ENCODE results near the gene COL23A1.

COL23A1 gene

DNA sequence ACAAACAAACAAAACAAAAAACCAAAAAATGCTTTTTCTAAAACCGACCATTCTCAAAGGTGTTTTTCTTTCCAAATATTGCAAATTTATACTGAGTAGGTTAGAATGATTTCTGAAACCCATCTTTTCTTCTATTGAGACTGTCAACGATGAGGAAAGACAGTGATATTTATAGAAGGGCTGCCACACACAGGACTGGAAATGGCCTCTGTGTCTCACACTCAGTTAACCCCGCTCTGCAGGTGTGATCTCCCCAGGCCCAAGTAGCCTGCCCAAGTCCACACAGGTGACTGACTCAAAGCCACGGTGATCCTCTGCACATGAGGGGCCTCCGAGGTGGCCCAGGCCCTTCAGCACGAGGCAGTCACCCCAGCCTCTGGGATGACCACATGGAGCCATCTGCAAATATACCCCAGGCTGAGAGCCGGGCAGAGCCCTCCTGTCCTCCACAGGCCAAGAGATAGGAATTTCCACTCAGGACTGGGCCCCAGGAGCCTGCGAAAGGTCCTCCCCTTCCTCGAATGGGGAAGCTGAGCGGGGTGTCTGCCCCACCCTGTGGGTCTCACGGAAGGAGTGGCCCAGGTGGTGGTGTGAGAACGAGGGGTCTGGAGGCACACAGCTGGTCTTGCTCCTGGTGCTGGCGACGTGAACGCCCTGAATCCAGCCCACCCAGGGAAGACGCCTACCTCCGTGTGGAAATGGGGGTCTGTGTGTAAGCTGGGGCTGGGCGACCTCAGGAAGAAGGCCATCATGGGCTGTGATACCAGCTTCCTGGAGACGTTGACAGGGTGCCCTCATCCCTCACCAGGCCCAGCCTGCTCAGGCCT is 304.6 kb downstream of the COL23A1 start:
- no peaks in the 10 kb centered on the region for H3K36me3 ChIP-seq (ENCODE audit: insufficient read depth, low read length)
- H3K27me3 ChIP-seq (ENCODE audit: control insufficient read depth in 1 of 2, insufficient read depth in 2 of 2, low read length in 2 of 2), result no peaks in the 10 kb centered on the region
- no peaks in the 10 kb centered on the region for H3K9me3 ChIP-seq (ENCODE audit: low read length)
- H3K9ac ChIP-seq (ENCODE audit: low read length), result no peak overlapping the region
- no peak overlapping the region for H3K27ac ChIP-seq (ENCODE audit: low read depth, low read length)
- no peak overlapping the region for H3K4me3 ChIP-seq (ENCODE audit: low read depth in 1 of 2, low read length in 2 of 2)
- no peaks in the 10 kb centered on the region for H3K4me1 ChIP-seq (ENCODE audit: insufficient read depth, low read length)

DNA sequence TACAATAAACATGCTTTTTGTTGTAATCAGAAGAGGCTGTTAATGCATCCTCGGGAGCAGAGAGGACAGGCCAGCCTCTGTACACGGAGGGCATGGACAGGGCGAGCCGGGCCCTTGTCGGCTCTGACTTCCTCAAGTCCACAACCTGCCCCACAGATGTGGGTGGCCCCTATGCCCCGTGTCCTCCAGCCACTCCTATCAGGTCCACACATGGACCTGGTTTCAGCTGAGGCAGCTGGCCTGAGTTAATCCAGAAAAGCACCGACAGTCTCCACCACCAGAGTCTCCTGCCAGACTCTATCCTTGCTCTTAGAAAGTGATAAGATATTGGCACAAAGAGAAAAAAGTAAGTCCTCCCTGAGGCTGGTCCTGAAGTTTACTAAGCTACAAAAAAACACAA is 305.2 kb downstream of the COL23A1 start:
- H3K9ac ChIP-seq (ENCODE audit: low read length), result no peak overlapping the region
- no peak overlapping the region for H3K4me3 ChIP-seq (ENCODE audit: low read depth in 1 of 2, low read length in 2 of 2)
- no peaks in the 10 kb centered on the region for H3K4me1 ChIP-seq (ENCODE audit: insufficient read depth, low read length)
- no peaks in the 10 kb centered on the region for H3K9me3 ChIP-seq (ENCODE audit: low read length)
- no peak overlapping the region for H3K27ac ChIP-seq (ENCODE audit: low read depth, low read length)
- H3K27me3 ChIP-seq (ENCODE audit: control insufficient read depth in 1 of 2, insufficient read depth in 2 of 2, low read length in 2 of 2), result no peaks in the 10 kb centered on the region
- H3K36me3 ChIP-seq (ENCODE audit: insufficient read depth, low read length), result no peaks in the 10 kb centered on the region

DNA sequence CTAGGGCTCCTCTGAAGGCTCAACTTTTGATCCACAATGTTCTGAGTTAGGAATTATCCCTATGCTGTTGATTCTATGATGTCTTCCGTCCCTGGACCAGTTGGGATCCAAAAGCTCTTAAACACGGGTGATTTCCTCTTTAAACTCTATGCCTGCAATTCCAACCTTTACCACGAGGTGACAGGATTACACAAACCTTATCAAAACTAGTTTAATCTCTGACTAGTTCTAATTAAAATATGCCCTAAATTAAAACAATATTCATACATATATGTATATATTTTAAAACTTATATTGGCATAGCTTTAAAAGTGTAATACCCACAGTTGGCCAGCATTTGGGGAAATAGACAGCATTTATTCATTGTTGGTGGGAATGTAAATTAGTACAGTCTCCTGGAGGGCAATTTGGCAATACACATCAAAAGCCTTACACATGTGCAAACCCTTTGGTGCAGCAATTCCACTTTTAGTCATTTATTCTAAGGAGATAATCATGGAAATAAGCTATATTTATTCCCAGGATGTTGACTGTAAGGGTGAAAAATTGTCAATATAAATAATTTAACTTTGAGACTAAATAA is 306.0 kb downstream of the COL23A1 start:
- Histone ChIP-seq H3K4me3 (ENCODE audit: low read depth in 1 of 2, low read length in 2 of 2) (no peak overlapping the region), H3K9me3 (ENCODE audit: low read length) (no peaks in the 10 kb centered on the region), H3K9ac (ENCODE audit: low read length) (no peak overlapping the region), H3K4me1 (ENCODE audit: insufficient read depth, low read length) (no peaks in the 10 kb centered on the region), H3K27ac (ENCODE audit: low read depth, low read length) (no peak overlapping the region), H3K36me3 (ENCODE audit: insufficient read depth, low read length) (no peaks in the 10 kb centered on the region), H3K27me3 (ENCODE audit: control insufficient read depth in 1 of 2, insufficient read depth in 2 of 2, low read length in 2 of 2) (peaks cover 0 to 5% of the 10 kb centered on the region in 2 donors)

DNA sequence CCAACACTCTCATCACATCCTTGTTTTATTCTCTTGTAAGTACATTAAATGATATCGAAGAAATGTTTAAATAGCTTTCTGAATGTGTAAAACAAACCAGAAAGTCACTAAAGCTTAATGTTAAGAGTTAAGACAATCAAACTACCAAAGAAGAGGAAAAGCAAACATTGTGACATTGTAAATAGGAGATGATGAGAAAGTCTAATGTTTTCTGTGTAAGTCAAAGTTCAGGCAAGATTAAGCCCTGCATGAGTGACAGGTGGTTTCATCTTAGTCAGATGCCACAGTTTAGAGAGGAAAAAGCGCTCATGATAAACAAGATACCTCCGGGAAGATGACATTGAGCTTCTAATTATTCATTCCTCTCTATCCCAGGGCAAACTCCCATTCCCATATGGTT is 306.7 kb downstream of the COL23A1 start:
- H3K27me3 ChIP-seq (ENCODE audit: control insufficient read depth in 1 of 2, insufficient read depth in 2 of 2, low read length in 2 of 2), result peaks cover 0 to 10% of the 10 kb centered on the region in 2 donors

DNA sequence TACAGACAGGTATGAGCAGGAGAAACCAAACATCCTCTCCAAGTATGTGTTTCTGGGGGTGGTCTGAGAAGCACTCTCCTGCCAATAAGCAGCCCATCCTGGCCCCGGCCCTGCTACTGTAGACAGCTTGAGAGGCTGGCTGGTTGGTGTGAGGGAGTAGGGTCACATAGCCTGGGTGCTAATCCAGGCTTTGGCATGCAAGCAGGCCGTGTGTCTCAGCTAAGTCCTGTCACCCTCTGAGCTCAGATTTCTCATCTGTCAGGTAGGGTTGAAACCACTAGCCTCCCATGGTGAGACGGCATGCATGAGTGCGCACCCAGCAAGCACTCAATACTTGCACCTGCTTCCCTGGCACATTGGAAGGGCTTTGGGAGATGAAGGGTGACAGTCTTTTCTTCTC is 307.8 kb downstream of the COL23A1 start:
- H3K9ac ChIP-seq (ENCODE audit: low read length), result no peak overlapping the region
- H3K27ac ChIP-seq (ENCODE audit: low read depth, low read length), result no peak overlapping the region
- peaks cover 0 to 10% of the 10 kb centered on the region in 2 donors for H3K27me3 ChIP-seq (ENCODE audit: control insufficient read depth in 1 of 2, insufficient read depth in 2 of 2, low read length in 2 of 2)
- no peaks in the 10 kb centered on the region for H3K9me3 ChIP-seq (ENCODE audit: low read length)
- H3K4me1 ChIP-seq (ENCODE audit: insufficient read depth, low read length), result no peaks in the 10 kb centered on the region
- no peaks in the 10 kb centered on the region for H3K36me3 ChIP-seq (ENCODE audit: insufficient read depth, low read length)
- no peak overlapping the region for H3K4me3 ChIP-seq (ENCODE audit: low read depth in 1 of 2, low read length in 2 of 2)

More for the DNA sequence above, 306.7 kb downstream of the COL23A1 start:
- Histone ChIP-seq H3K36me3 (ENCODE audit: insufficient read depth, low read length) (no peaks in the 10 kb centered on the region), H3K4me1 (ENCODE audit: insufficient read depth, low read length) (no peaks in the 10 kb centered on the region), H3K4me3 (ENCODE audit: low read depth in 1 of 2, low read length in 2 of 2) (no peak overlapping the region), H3K27ac (ENCODE audit: low read depth, low read length) (no peak overlapping the region), H3K9ac (ENCODE audit: low read length) (no peak overlapping the region), H3K9me3 (ENCODE audit: low read length) (no peaks in the 10 kb centered on the region)

DNA sequence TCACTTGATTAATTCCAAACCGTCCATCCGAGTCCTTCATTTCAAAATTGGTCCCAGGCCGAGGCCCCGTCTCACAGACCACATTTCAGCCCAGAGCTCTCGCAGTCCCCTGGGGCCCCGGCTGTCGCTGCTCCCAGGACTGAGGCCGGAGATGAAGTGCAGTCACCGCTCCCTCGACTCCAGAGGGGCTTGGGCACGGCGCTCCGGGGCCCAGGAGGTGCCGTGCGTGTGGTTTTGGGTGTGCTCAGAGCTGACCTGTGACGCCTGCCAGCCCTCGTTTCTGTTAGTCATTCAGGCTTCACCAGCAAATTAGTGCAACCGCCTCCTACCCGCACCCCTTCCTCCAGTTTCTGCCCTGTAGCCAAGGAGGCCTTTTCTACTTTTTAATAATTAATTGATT is 308.9 kb downstream of the COL23A1 start:
- Histone ChIP-seq H3K4me1 (ENCODE audit: insufficient read depth, low read length) (no peaks in the 10 kb centered on the region), H3K9ac (ENCODE audit: low read length) (no peak overlapping the region), H3K27me3 (ENCODE audit: control insufficient read depth in 1 of 2, insufficient read depth in 2 of 2, low read length in 2 of 2) (peaks cover 0 to 10% of the 10 kb centered on the region in 2 donors), H3K27ac (ENCODE audit: low read depth, low read length) (no peak overlapping the region), H3K36me3 (ENCODE audit: insufficient read depth, low read length) (no peaks in the 10 kb centered on the region), H3K9me3 (ENCODE audit: low read length) (no peaks in the 10 kb centered on the region), H3K4me3 (ENCODE audit: low read depth in 1 of 2, low read length in 2 of 2) (no peak overlapping the region)

DNA sequence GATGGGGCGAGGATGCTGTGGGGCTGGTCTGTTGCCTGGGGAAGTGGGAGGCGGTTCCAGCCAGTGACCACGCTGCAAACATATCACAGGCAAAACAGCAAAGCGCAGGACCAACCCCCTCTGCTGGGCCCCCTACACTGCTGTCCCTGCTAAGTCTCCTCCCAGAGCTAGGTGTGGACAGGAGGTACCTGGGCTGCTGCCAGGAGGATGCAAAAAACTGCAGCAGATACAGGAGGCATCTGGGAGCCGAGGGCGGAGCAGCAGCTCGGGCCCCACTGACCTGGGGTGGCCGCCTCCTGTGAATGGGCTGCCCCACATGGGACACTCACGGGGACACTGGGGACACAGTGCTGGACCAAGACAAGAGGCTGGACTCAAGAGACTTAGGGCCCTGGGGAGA is 309.6 kb downstream of the COL23A1 start:
- no peak overlapping the region for H3K27ac ChIP-seq (ENCODE audit: low read depth, low read length)
- H3K36me3 ChIP-seq (ENCODE audit: insufficient read depth, low read length), result no peaks in the 10 kb centered on the region
- no peaks in the 10 kb centered on the region for H3K4me1 ChIP-seq (ENCODE audit: insufficient read depth, low read length)
- H3K9me3 ChIP-seq (ENCODE audit: low read length), result no peaks in the 10 kb centered on the region
- H3K4me3 ChIP-seq (ENCODE audit: low read depth in 1 of 2, low read length in 2 of 2), result no peak overlapping the region
- peaks cover 0 to 10% of the 10 kb centered on the region in 2 donors for H3K27me3 ChIP-seq (ENCODE audit: control insufficient read depth in 1 of 2, insufficient read depth in 2 of 2, low read length in 2 of 2)
- no peak overlapping the region for H3K9ac ChIP-seq (ENCODE audit: low read length)

DNA sequence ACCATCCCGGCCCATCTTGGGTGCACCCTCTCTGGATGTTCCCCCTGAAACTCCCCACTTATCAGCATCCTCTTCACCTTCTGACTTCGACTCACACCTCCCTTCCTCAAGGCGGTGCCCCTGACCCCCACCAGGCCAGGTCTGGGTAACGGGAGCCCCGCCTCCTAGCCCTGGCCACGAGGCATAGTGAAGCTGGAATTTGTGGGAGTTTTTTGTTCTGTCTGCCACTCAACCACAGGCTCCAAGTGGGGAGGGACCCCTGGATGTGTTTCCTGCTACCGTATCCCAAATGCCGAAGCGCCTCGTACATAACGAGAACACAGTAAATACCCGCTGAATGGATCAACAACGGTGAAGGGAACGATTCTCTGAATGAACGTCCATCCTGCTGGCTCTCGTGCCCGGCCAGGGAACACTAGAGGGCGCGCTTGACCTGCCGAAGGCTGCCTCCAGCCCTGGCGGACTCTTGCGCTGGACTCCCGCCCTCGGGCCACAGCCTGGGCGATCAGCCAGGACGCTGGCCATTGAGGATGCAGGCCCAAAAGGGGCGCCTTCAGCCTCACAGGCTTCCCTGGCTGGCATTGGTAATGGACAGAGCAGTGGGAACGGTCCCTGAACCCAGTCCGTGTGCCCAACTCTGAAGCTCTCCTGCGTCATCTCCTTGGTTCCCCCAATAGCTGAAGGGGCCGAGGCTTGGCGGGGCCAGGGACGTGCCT is 310.3 kb downstream of the COL23A1 start:
- Histone ChIP-seq H3K27ac (ENCODE audit: low read depth, low read length) (no peak overlapping the region), H3K27me3 (ENCODE audit: control insufficient read depth in 1 of 2, insufficient read depth in 2 of 2, low read length in 2 of 2) (peaks cover 0 to 10% of the 10 kb centered on the region in 2 donors), H3K9ac (ENCODE audit: low read length) (no peak overlapping the region), H3K4me3 (ENCODE audit: low read depth in 1 of 2, low read length in 2 of 2) (no peak overlapping the region), H3K4me1 (ENCODE audit: insufficient read depth, low read length) (no peaks in the 10 kb centered on the region), H3K9me3 (ENCODE audit: low read length) (no peaks in the 10 kb centered on the region), H3K36me3 (ENCODE audit: insufficient read depth, low read length) (no peaks in the 10 kb centered on the region)

DNA sequence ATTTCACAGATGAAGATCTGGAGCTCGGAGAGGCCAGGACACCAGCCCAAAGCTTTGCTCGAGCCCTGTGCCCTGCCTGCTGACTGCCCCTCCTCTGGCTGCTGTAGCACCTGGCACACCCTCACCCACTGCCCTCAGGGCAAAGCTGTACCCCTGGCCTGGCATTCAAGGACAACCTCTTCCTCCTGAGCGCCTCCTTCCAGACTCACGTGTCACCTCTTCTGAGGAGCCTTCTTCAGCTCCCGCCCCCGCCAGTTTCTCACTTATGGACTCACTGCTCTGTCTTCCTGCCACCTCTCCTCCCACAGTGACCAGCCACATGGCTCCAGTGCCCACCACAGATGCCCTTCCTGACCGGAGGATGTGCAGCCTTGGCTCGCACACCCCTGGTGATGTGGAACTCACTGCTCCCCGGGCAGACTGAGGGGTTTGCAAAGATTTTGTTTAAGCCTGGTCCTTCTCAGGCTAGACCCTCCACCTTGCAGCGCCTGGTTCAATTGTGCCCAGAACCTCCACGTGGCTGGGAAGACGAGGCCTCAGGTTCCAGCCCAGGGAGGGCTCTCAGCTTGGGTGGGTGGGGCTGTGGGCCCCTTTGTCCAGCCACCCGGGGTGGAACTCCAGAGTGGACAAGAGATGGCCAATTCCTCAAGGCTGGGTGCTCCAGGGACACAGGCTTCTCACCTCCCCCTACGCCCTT is 311.0 kb downstream of the COL23A1 start:
- H3K4me3 ChIP-seq (ENCODE audit: low read depth in 1 of 2, low read length in 2 of 2), result no peak overlapping the region

DNA sequence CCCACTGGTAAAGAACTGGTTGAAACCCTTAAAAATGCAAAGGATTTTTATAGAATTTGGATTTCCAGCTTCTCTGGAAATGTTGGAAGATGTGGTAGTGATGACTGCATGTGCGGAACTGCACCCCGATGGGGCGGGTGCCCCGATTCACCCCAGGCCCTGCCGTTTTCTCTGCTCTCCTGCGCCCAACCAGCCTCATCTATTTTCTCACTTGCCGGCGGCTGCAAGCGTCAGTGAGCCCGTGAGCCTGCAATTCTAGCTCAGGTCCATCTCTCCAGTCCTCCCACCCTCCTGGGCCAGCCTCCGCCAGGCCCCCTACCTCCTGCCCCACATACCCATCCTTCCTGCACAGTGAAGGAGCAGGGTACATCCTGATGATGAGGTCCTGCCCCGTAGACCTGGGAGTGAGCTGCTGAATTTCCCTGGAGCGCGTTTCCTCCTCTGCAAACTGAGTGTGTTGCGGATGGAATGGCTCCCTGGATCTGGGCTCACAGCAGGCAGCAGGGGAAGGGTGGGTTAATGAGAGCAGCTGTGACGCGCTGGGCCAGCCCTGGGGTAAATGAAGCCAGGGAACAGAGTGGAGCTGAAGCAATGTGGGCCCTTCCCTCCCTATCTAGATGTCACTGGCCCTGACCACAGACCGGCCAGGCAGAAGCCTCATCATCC is 311.7 kb downstream of the COL23A1 start:
- H3K4me1 ChIP-seq (ENCODE audit: insufficient read depth, low read length), result no peaks in the 10 kb centered on the region

More for the DNA sequence above, 311.0 kb downstream of the COL23A1 start:
- Histone ChIP-seq H3K9me3 (ENCODE audit: low read length) (no peaks in the 10 kb centered on the region), H3K4me1 (ENCODE audit: insufficient read depth, low read length) (no peaks in the 10 kb centered on the region), H3K27ac (ENCODE audit: low read depth, low read length) (no peak overlapping the region), H3K9ac (ENCODE audit: low read length) (no peak overlapping the region), H3K27me3 (ENCODE audit: control insufficient read depth in 1 of 2, insufficient read depth in 2 of 2, low read length in 2 of 2) (peaks cover 0 to 10% of the 10 kb centered on the region in 2 donors), H3K36me3 (ENCODE audit: insufficient read depth, low read length) (no peaks in the 10 kb centered on the region)

DNA sequence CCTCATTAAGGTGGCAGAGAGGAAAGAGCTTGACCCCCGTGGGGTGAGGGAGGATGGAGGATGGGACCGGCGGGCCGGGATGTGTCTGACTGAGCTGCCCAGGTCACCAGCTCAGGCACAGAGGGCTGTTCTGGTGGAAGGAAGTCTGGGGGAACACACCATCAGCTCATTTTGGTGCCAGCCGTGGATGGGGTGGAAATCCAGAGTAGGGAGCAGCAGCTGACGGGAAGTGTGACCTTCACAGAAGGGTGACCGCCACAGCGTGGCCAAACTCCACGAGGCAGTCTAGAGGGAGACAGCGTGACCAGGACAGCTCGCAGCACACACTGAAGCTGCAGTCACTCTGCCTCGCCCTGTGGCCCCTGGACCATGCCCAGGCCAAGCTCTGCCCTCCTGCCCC is 312.3 kb downstream of the COL23A1 start:
- Histone ChIP-seq H3K36me3 (ENCODE audit: insufficient read depth, low read length) (no peaks in the 10 kb centered on the region), H3K27me3 (ENCODE audit: control insufficient read depth in 1 of 2, insufficient read depth in 2 of 2, low read length in 2 of 2) (peaks cover 0 to 10% of the 10 kb centered on the region in 2 donors), H3K27ac (ENCODE audit: low read depth, low read length) (no peak overlapping the region), H3K9ac (ENCODE audit: low read length) (no peak overlapping the region), H3K4me1 (ENCODE audit: insufficient read depth, low read length) (no peaks in the 10 kb centered on the region), H3K9me3 (ENCODE audit: low read length) (no peaks in the 10 kb centered on the region), H3K4me3 (ENCODE audit: low read depth in 1 of 2, low read length in 2 of 2) (no peak overlapping the region)

More for the DNA sequence above, 311.7 kb downstream of the COL23A1 start:
- Histone ChIP-seq H3K4me3 (ENCODE audit: low read depth in 1 of 2, low read length in 2 of 2) (no peak overlapping the region), H3K9me3 (ENCODE audit: low read length) (no peaks in the 10 kb centered on the region), H3K36me3 (ENCODE audit: insufficient read depth, low read length) (no peaks in the 10 kb centered on the region), H3K9ac (ENCODE audit: low read length) (no peak overlapping the region), H3K27ac (ENCODE audit: low read depth, low read length) (no peak overlapping the region), H3K27me3 (ENCODE audit: control insufficient read depth in 1 of 2, insufficient read depth in 2 of 2, low read length in 2 of 2) (peaks cover 0 to 10% of the 10 kb centered on the region in 2 donors)

All from muscle layer of colon (tissue), 2 donors.